Gastrocnemius medialis (tissue), 4 donors: Measurements from ENCODE around the gene ALPL.

Experiments
- CTCF ChIP-seq, 5 experiments: fragments of 450-650 bp in 3 of 5; fragments of 200-600 bp in 2 of 5; sonication (generic) in 2 of 5; IDR thresholded peaks in 4 of 5; conservative IDR thresholded peaks in 1 of 5; 1 replicate in 4 of 5; 2 replicates in 1 of 5; pipeline ENCODE4 v1.5.1; 2016 to 2019; ENCODE audit warnings: antibody characterized with exemption in 5 of 5, mild to moderate bottlenecking in 3 of 5, moderate library complexity in 3 of 5
- POLR2A ChIP-seq, 2 donors: fragments of 450-650 bp; IDR thresholded peaks; one replicate each; pipeline ENCODE4 v1.6.1; 2017; ENCODE audit warnings: antibody characterized with exemption in 2 of 2, mild to moderate bottlenecking in 2 of 2, moderate library complexity in 2 of 2

GRCh38 chr1:21517660-21518480 is 8.6 kb downstream of the ALPL start:
- TF ChIP-seq CTCF (IDR thresholded peaks at IDR 0.05 in 4 of 5, conservative IDR thresholded peaks at IDR 0.05 in 1 of 5) (no peak), POLR2A (IDR thresholded peaks at IDR 0.05) (no peak)
